CD14-positive monocyte (primary cell): ENCODE results near the gene FGFRL1. TPM values are rescaled to one million over a fixed set of nuclear protein-coding genes. Genes with fewer than 3 reads are reported as not detected.

Experiments
- DNase-seq, 3 donors: peaks; one replicate each; pipeline ENCODE4 v3.0.0-alpha.2; 2011 to 2022
- H2AFZ ChIP-seq: 2 replicates; pipeline ENCODE4 v1.6.0; 2012; ENCODE audit warnings: mild to moderate bottlenecking, low read depth, low read length, inconsistent platforms; ENCODE audit not compliant: insufficient read depth, poor library complexity, severe bottlenecking
- H3K27ac ChIP-seq, 2 donors: 1 replicate in 1 of 2; 2 replicates in 1 of 2; pipeline ENCODE4 v1.5.1; 2012 to 2013; ENCODE audit warnings: low read length in 2 of 2, control low read depth in 1 of 2, inconsistent platforms in 1 of 2, low read depth in 1 of 2, mild to moderate bottlenecking in 1 of 2
- H3K27me3 ChIP-seq, 2 donors: one replicate each; pipeline versions ENCODE4 v1.6.0 to v1.6.1; 2011 to 2013; ENCODE audit warnings: low read length in 2 of 2; ENCODE audit not compliant: control insufficient read depth in 2 of 2, insufficient read depth in 2 of 2
- H3K36me3 ChIP-seq, 2 donors: replicated peaks in 1 of 2; 1 replicate in 1 of 2; 2 replicates in 1 of 2; pipeline versions ENCODE4 v1.5.1 to v1.6.1; 2012 to 2013; ENCODE audit warnings: low read length in 2 of 2, control low read depth in 1 of 2, inconsistent platforms in 1 of 2, mild to moderate bottlenecking in 1 of 2; ENCODE audit not compliant: insufficient read depth in 2 of 2, control insufficient read depth in 1 of 2
- H3K4me1 ChIP-seq, 2 donors: 1 replicate in 1 of 2; 2 replicates in 1 of 2; pipeline versions ENCODE4 v1.5.1 to v1.6.1; 2012 to 2013; ENCODE audit warnings: low read length in 2 of 2, control low read depth in 1 of 2, inconsistent platforms in 1 of 2, mild to moderate bottlenecking in 1 of 2, moderate library complexity in 1 of 2; ENCODE audit not compliant: insufficient read depth in 2 of 2, control insufficient read depth in 1 of 2
- H3K4me2 ChIP-seq: replicated peaks from 2 replicates; pipeline ENCODE3; 2012; ENCODE audit warnings: low read length, moderate library complexity, mild to moderate bottlenecking; ENCODE audit not compliant: poor library complexity, severe bottlenecking; ENCODE audit errors: extremely low read depth
- H3K4me3 ChIP-seq, 3 experiments: fragments of 200-600 bp in 1 of 3; sonication (generic) in 1 of 3; replicated peaks in 1 of 3; 1 replicate in 2 of 3; 2 replicates in 1 of 3; pipeline ENCODE4 v1.5.1; 2011 to 2013; ENCODE audit warnings: low read length in 3 of 3, mild to moderate bottlenecking in 3 of 3, control low read depth in 2 of 3, low read depth in 2 of 3, inconsistent platforms in 1 of 3, moderate library complexity in 1 of 3
- H3K79me2 ChIP-seq: 2 replicates; pipeline ENCODE4 v1.6.0; 2012; ENCODE audit warnings: mild to moderate bottlenecking, control low read depth, inconsistent platforms, low read length, moderate library complexity; ENCODE audit not compliant: insufficient read depth
- H3K9ac ChIP-seq: 2 replicates; pipeline ENCODE4 v1.6.0; 2017; ENCODE audit warnings: low read length, mild to moderate bottlenecking; ENCODE audit not compliant: insufficient read depth, poor library complexity, severe bottlenecking
- H3K9me3 ChIP-seq, 2 donors: replicated peaks in 1 of 2; 1 replicate in 1 of 2; 2 replicates in 1 of 2; pipeline versions ENCODE4 v1.5.1 to v1.6.1; 2012 to 2013; ENCODE audit warnings: low read length in 2 of 2, control low read depth in 1 of 2; ENCODE audit not compliant: control insufficient read depth in 1 of 2, insufficient read depth in 1 of 2
- H4K20me1 ChIP-seq: 2 replicates; pipeline ENCODE4 v1.6.0; 2012; ENCODE audit warnings: mild to moderate bottlenecking, low read length, control low read depth, moderate library complexity; ENCODE audit not compliant: insufficient read depth
- H3K27ac Mint-ChIP-seq, 7 donors: one replicate each; pipeline ENCODE4 v1.8.0; 2020; ENCODE audit warnings: mild to moderate bottlenecking in 7 of 7, mixed read lengths in 7 of 7, moderate library complexity in 6 of 7, inconsistent platforms in 2 of 7
- H3K27me3 Mint-ChIP-seq, 3 donors: one replicate each; pipeline ENCODE4 v1.8.0; 2021 to 2022; ENCODE audit warnings: low read depth in 3 of 3, mild to moderate bottlenecking in 3 of 3, mixed read lengths in 3 of 3, moderate library complexity in 3 of 3, inconsistent platforms in 1 of 3
- H3K36me3 Mint-ChIP-seq, 2 donors: one replicate each; pipeline ENCODE4 v1.8.0; 2020; ENCODE audit warnings: mixed read lengths in 2 of 2, inconsistent platforms in 1 of 2, mild to moderate bottlenecking in 1 of 2
- H3K4me1 Mint-ChIP-seq: one replicate; pipeline ENCODE4 v1.8.0; 2020; ENCODE audit warnings: mild to moderate bottlenecking, mixed read lengths
- H3K4me3 Mint-ChIP-seq, 2 donors: one replicate each; pipeline ENCODE4 v1.8.0; 2020; ENCODE audit warnings: mild to moderate bottlenecking in 2 of 2, mixed read lengths in 2 of 2, moderate library complexity in 1 of 2
- H3K9me3 Mint-ChIP-seq, 7 donors: one replicate each; pipeline ENCODE4 v1.8.0; 2020 to 2022; ENCODE audit warnings: mixed read lengths in 7 of 7, mild to moderate bottlenecking in 6 of 7, moderate library complexity in 6 of 7, inconsistent platforms in 2 of 7
- WGBS: methylation state at CpG from one replicate; pipeline ENCODE4 v1.1.5; 2013; ENCODE audit warnings: missing lambda C conversion rate; ENCODE audit not compliant: insufficient coverage; 5-methylcytosine and 5-hydroxymethylcytosine counted together
- intact Hi-C, 2 donors: fragments of 100-400 bp; cut with micrococcal nuclease; formaldehyde crosslinking; loops; one replicate each; pipeline versions ENCODE4 v1.15.0 to v1.15.1; 2023
- polyA plus RNA-seq, 3 donors: library from polyadenylated mRNA; depleted of rRNA in 1 of 3; unstranded in 2 of 3; stranded (reverse) in 1 of 3; fragments of 300-500 nt in 2 of 3; fragments of >200 nt in 1 of 3; fragmentation: Illumina TruSeq in 2 of 3; gene quantifications; 1 replicate in 2 of 3; 2 replicates in 1 of 3; pipeline ENCODE4 v1.2.3, GENCODE V29; 2012 to 2021
- TF ChIP-seq, protein P1 (sequence below): fragments of 200-600 bp; IDR thresholded peaks from one replicate; pipeline ENCODE4 v1.8.0; 2022; ENCODE audit warnings: antibody characterized with exemption, mild to moderate bottlenecking

FGFRL1 gene
- polyA plus RNA-seq, 3 donors, result 0.17 to 77.7 (median 0.28) TPM

DNA sequence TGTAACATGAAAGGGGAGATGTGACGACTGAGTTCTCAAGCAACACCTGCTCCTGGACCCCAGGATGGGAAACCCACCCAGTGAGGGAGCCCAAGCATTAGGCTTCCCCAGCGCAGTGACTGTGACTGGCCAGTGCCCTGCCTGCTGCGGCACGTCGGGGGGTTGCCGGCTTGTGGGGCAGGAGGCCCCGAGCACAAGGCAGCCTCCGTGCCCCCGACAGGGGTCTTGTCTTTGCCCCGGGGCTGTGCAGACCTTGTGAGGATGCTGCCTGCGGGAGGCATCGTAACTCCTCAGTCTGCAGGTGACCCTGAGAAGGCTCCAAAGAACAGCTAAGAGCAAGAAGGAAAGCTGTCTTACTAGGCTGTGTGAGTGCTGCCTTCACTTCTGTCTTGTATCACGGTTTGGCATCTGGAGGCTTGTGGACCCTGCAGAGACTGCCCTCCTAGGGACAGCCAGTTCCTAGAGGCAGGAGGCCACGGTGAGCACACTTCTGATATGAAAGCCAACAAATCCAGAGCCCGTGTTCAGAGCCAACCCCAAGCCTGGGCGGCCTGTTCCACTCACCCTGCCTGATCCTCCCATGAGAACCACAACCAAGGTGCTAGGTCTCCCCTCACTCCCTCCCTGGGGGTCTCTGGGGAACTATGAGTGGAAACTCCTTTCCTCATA is 47.7 kb downstream of the FGFRL1 start:
- Histone ChIP-seq H3K4me3 (no peak overlapping the region), H3K79me2 (no peaks in the 10 kb centered on the region), H4K20me1 (no peaks in the 10 kb centered on the region), H3K9me3 (no peaks in the 10 kb centered on the region), H3K27me3 (peaks cover 9 to 26% of the 10 kb centered on the region in 2 donors), H3K27ac (no peak overlapping the region), H3K4me1 (peaks cover 7 to 8% of the 10 kb centered on the region in 2 donors), H2AFZ (no peak overlapping the region), H3K36me3 (no peaks in the 10 kb centered on the region), H3K9ac (no peak overlapping the region), H3K4me2 (no peak overlapping the region)
- Mint-ChIP-seq H3K9me3 (peaks cover 0 to 5% (median 0%) of the 10 kb centered on the region in 7 donors), H3K27ac (peak overlapping the region in 1 of 7 donors; percentile 53), H3K27me3 (peaks cover 30 to 48% (median 33%) of the 10 kb centered on the region in 3 donors), H3K4me1 (peaks cover 8% of the 10 kb centered on the region), H3K4me3 (no peak overlapping the region), H3K36me3 (peaks cover 0 to 3% of the 10 kb centered on the region in 2 donors)
- intact Hi-C loops, result no loop called here
- DNase-seq, result no peak
- WGBS, result 96% methylated on average over 16 of the region's 16 CpGs
- TF ChIP-seq, protein P1, sequence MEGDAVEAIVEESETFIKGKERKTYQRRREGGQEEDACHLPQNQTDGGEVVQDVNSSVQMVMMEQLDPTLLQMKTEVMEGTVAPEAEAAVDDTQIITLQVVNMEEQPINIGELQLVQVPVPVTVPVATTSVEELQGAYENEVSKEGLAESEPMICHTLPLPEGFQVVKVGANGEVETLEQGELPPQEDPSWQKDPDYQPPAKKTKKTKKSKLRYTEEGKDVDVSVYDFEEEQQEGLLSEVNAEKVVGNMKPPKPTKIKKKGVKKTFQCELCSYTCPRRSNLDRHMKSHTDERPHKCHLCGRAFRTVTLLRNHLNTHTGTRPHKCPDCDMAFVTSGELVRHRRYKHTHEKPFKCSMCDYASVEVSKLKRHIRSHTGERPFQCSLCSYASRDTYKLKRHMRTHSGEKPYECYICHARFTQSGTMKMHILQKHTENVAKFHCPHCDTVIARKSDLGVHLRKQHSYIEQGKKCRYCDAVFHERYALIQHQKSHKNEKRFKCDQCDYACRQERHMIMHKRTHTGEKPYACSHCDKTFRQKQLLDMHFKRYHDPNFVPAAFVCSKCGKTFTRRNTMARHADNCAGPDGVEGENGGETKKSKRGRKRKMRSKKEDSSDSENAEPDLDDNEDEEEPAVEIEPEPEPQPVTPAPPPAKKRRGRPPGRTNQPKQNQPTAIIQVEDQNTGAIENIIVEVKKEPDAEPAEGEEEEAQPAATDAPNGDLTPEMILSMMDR, result no peak

DNA sequence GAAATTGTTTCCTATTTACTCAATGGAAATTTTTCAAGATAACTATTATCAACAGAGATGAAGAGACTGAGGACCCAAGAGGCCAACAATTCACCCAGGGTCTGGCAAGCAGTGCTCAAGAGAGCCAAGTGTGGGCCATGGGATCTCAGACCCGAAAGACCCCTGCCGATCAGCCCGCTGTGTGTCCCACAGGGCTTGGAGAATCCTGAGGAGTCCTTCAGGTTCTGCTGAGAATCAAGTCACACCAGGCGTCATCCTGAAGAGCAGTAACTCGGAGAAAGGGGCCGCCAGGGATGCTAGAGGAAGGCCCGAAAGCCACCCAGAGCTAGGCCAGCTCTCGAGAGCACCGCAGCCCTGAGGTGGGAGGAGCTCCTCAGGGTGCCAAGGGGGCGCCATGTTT is 48.7 kb downstream of the FGFRL1 start:
- Histone ChIP-seq H4K20me1 (no peaks in the 10 kb centered on the region), H3K27ac (no peak overlapping the region), H3K27me3 (peaks cover 9 to 26% of the 10 kb centered on the region in 2 donors), H3K79me2 (no peaks in the 10 kb centered on the region), H3K4me2 (no peak overlapping the region), H3K36me3 (no peaks in the 10 kb centered on the region), H3K4me1 (peaks cover 7 to 8% of the 10 kb centered on the region in 2 donors), H2AFZ (no peak overlapping the region), H3K4me3 (no peak overlapping the region), H3K9me3 (no peaks in the 10 kb centered on the region), H3K9ac (no peak overlapping the region)
- Mint-ChIP-seq H3K27me3 (peaks cover 25 to 50% (median 31%) of the 10 kb centered on the region in 3 donors), H3K4me3 (no peak overlapping the region), H3K9me3 (peaks cover 0 to 5% (median 0%) of the 10 kb centered on the region in 7 donors), H3K36me3 (peaks cover 0 to 3% of the 10 kb centered on the region in 2 donors), H3K4me1 (peaks cover 8% of the 10 kb centered on the region), H3K27ac (no peak overlapping the region)
- DNase-seq, result no peak
- TF ChIP-seq, protein P1, result no peak
- WGBS, result 59% methylated on average over 8 of the region's 10 CpGs
- intact Hi-C loops, result no loop called here
